Measurements from ENCODE around the gene GSTT4.
"Not testable (repeated sequence)": the region's sequence is repeated elsewhere in the genome, so short reads cannot be mapped to it uniquely, and the experiment has no call there.

GSTT4 gene

DNA sequence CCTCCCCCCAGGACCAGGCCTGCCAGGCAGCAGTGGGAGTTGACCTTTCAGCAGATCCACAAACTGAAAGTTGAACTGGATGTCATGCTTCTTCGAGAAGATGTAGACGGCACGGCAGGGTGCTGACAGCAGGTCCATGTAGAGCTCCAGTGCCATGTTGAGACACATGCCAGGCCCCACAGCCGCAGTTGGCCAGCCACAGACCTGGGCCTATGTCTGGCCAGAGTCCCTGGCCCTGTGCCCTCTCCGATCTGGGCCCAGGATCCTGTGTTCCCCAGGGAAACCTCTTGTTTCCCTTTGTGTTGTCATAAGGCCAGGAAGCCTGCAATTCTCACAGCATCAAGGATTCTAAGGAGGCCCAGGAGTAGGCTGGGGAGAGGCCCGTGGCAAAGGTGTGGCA, at the start of gene GSTT4:
TSS of gene GSTT4 (minus strand) at position 253 of the 400 bp plus-strand sequence. CDS start at position 156, 97 bp downstream.
- DNase-seq (ENCODE audit: low spot score): no peak

DNA sequence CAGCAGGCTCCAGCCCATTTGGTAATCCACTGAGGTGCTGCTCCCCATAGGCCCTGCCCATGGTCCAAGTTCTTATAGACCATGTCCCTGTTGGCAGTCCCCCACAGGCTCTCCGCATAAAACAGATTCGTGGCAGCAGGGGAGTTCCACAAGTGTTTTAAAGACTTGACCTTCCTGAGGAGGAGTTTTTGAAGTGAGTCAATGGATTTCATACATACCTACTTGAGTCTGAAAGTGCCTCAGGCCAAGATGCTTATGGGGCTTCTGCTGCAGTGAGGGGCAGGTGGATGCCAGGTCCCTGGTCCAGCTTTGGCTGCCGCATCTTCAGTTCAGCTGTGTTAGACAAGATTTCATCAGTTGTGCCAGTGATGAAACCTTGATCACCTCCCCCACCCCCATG, 49.1 kb upstream of the GSTT4 start:
- no peak for DNase-seq (ENCODE audit: low spot score)

DNA sequence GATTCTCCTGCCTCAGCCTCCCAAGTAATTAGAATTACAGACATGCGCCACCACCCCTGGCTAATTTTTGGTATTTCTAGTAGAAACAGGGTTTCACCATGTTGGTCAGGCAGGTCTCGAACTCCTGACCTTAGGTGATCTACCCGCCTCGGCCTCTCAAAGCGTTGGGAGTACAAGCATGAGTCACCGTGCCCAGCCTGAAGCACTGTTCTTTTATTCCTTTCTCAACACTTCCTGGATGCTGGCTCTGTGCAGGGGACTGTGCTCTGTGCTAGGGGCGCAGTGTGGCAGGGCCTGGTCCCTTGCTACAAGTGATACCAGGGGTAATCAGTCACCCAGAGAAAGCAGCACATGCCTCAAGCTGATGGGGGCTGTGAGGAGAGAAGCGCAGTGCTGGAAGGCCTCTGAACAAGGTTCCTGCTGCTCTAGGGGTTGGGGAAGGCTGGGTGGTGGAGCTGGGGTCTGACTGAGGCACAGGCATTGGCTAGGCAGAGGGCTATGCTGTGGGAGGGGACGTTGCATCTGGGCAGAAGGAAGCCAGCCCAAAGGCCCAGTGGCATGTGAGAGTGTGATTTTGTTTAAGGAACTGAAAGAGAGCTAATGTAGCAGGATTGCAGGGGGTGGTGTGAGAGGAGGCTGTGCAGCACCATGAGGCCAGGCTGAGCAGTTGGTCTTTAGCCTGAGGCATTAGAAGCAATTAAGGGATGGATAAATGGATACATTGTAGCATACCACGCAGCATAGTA, 48.4 kb upstream of the GSTT4 start:
- DNase-seq (ENCODE audit: low spot score): no peak

- DNase-seq (ENCODE audit: low spot score): no peak
These were observed 46.3 kb upstream of the GSTT4 start for GRCh38 chr22:24051568-24051967.

GRCh38 chr22:24051028-24051427, 45.8 kb upstream of the GSTT4 start:
- no peak for DNase-seq (ENCODE audit: low spot score)

- DNase-seq (ENCODE audit: low spot score): no peak
These were observed 44.7 kb upstream of the GSTT4 start for GRCh38 chr22:24049978-24050377.

DNA sequence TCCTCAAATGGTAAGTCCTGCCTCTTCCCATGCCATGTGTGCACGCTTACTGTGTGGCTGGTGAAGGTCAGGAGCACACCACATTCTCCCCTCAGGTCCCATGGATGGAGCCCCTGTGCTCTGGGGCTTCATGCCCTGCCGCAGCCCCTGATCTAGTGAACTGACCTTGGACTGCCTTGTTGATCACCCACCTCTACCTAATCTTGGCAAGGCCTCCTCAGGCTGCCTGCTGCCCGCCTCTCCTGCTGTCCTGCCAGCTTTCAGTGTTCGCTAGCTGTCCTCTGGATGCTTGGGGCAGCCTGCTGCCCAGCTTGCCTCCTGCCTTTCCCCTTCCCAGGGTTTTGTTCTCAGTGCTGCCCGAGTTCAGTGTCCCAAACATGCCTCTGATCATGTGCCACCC, 44.0 kb upstream of the GSTT4 start:
- no peak for DNase-seq (ENCODE audit: low spot score)

DNA sequence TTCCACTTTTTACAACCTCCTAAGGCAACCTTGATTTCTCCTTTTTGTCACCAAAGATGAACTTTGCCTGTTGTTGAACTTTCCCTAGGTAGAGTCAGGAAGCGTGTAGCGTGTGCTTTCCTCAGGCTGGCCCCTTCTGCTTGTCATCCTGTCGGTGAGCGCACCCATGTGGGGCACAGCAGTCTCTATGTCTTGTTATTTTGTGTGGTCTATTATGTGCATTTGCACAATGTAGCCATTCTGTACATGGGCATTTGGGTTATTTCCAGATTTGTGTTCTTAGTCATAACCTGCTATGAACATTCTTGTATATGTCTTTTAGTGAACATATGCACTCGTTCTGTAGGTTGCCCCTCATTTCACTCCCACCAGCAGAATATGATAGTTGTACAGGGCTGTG, 40.8 kb upstream of the GSTT4 start:
- no peak for DNase-seq (ENCODE audit: low spot score)

DNA sequence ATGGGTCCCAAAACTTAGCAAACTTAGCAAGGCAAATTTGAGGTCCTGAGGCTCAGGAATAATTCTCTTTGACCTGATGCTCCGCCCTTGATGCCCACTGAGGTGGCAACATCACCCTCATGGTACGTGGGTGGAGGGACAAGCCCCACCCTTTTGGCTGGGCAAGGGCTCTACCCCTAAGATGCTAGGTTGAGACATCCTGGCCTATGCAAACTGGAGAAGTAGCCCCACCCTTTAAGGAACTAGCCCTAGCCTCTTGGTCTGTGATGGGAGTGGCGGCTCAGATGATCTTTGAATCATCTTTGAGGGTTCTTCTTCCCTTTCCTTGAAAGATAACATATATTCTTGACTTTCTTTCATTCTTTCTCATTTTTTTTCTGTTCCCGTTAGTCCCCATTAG, 38.7 kb upstream of the GSTT4 start:
- no peak for DNase-seq (ENCODE audit: low spot score)

GRCh38 chr22:24043465-24043864, 38.2 kb upstream of the GSTT4 start:
- DNase-seq (ENCODE audit: low spot score): not testable (repeated sequence)

DNA sequence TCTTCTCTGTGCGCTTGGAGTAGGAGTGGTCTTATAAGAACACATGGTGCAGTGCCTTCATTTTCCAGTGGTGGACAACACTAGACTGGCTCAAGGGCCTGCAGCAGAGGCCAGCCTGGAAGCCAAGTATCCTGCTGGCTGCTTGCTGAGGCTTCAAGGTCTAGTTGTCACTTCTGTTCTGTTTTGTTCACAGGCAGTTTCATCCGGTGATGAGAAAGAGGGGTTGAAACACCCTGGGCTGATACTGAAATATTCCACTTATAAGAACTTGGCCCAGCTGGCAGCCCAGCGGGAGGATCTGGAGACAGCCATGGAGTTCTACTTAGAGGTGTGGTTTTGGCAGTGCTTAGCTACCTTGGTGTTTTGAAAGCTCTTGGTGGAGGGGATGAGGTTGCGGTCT, 35.7 kb upstream of the GSTT4 start:
- DNase-seq (ENCODE audit: low spot score): no peak

DNA sequence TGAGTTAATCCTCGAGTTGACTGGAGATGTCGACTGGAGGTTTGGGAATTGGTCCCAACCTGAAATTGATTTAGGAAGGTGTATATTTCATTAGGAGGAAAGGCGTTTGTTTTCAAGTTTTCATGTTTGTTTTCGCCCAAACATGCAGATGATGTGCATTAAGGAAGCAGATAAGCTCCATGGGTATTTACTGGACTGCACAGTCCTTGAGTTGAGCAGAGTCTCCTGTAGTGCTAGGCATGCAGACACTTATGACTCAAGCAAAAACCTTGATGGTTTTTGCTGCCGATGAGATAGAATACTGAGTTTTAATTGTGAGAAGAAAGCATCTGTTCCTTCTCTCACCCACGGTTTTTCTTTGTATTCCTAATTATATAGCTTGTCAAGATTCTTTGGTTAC, 33.8 kb upstream of the GSTT4 start:
- no peak for DNase-seq (ENCODE audit: low spot score)

GRCh38 chr22:24037851-24038765, 32.9 kb upstream of the GSTT4 start:
- peak; percentile 17 for DNase-seq (ENCODE audit: low spot score)

- DNase-seq (ENCODE audit: low spot score): no peak
These were observed 30.0 kb upstream of the GSTT4 start for GRCh38 chr22:24035296-24035695.

DNA sequence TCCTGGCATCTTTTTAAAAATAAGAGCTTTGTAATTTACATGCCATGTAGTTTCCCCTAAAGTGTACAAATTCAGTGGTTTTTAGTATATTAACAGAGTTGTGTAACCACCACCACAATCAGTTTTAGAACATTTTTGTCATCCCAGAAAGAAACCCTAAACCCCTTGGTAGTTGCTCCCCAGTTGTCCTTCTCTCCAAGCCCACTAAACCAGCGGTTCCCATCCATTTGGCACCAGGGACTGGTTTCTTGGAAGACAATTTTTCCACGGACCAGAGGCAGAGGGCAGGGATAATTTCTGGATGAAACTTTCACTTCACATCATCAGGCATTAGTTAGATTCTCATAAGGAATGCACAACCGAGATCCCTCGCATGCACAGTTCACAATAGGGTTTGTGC, 28.5 kb upstream of the GSTT4 start:
- DNase-seq (ENCODE audit: low spot score): no peak

GRCh38 chr22:24030186-24030702, 25.0 kb upstream of the GSTT4 start:
- no peak for DNase-seq (ENCODE audit: low spot score)

DNA sequence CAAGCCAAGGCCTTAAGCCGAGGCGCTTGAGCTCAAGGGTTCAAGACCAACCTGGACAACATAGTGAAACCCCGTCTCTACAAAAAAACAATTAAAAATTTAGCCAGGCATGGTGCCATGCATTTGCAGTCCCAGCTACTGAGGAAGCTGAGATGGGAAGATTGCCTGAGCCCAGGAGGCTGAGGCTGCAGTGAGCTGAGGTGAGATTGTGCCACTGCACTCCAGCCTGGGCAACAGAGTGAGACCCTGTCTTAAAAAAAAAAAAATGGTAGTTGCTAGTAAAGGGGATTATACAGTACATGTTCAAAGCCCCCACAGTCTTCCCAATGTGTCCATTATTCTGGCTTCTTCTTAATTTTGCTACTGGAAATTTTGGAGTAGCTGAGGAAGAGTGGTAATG, 24.1 kb upstream of the GSTT4 start:
- DNase-seq (ENCODE audit: low spot score): no peak

DNA sequence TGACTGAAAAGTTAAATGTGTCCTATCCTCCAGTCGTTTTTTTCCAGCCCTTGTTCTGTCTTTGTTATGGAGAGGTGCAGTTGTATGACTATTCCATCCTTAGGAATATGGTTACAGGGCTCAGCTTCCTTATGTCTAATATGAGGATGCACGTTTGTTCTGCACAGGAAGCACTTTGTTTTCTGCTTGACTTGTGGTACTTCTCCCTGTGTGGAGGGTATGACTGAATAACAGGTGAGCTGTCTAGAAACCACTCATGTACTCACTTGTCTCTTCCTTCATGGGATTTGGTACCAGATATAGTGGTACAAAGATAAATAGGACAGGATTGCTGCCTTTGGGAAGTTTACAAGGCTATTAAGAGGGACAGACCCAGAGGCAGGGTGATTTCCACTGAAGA, 23.3 kb upstream of the GSTT4 start:
- DNase-seq (ENCODE audit: low spot score): no peak

DNA sequence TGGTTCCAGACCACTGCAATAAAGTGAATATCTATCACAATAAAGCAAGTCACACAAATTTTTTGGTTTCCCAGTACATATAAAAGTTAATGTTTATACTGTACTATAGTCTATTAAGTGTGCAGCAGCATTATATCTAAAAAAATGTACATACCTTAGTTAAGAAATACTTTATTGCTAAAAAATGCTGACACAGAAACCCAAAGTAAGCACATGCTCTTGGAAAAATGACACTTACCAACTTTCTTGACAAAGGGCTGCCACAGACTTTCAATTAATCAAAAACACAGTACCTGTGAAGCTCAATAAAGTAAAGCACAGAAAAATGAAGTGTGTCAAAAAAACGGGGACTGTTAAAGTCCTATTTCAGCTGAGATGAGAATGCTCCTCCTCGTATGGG, 22.7 kb upstream of the GSTT4 start:
- no peak for DNase-seq (ENCODE audit: low spot score)

DNA sequence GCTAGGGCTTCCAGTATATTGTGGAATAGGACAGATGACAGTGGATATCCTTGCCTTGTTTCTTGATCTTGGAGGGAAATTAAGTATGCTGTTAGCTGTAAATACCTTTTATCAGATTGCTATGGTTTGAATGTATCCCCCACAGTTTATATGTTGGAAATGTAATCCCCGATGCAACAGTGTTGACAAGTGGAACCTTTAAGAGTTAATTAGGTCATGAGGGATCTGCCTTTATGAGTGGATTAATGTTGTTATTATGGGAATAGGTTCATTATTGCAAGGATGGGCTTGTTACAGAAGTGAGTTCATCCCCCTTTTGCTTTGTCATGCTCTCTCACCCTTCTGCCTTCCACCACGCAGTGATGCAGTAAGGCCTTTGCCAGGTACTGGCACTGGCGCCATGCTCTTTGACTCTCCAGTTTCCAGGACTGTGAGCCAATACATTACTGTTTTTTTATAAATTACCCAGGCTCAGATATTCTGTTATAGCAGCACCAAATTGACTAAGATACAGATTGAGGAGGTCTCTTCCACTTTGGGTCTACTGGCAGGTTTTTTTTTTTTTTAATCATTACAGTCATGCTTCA, 22.2 kb upstream of the GSTT4 start:
- DNase-seq (ENCODE audit: low spot score): no peak

DNA sequence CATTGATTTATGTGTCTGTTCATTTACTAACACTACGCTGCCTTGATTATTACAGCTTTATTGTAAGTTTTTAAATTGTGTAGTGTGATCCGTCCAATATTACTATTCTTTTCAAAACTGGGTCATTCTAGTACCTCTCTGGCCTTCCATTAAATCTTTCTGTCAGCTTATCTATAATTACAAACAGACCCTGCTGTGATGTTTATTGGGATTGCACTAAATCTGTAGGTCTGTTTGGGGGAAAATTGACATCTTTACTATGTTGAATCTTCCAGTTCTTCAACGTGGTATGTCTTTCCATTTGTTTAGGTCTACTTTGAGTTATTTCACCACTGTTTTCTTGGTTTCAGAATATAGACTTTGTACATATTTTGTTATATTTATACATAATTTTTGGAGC, 21.5 kb upstream of the GSTT4 start:
- no peak for DNase-seq (ENCODE audit: low spot score)

- no peak for DNase-seq (ENCODE audit: low spot score)
These were observed 20.8 kb upstream of the GSTT4 start for GRCh38 chr22:24026056-24026455.

GRCh38 chr22:24025475-24025874, 20.2 kb upstream of the GSTT4 start:
- DNase-seq (ENCODE audit: low spot score): no peak

Measured in CD4-positive, alpha-beta T cell treated with Interleukin-15 for 4 hours (primary cell).